Measurements from ENCODE around the gene GNLY. TPM values are rescaled to one million over a fixed set of nuclear protein-coding genes. Genes with fewer than 3 reads are reported as not detected.

GNLY gene
- total and polyA plus RNA-seq, 2 donors (not counting 3 experiments of a cell fraction or from before 2014, with no cell fraction given), result not detected

GRCh38 chr2:85695121-85695520 is 963 bp downstream of the GNLY start:
- Histone ChIP-seq H3K9me3 (replicated peaks; ENCODE audit: control insufficient read depth, insufficient read depth, low read length) (no peaks in the 10 kb centered on the region), H4K20me1 (replicated peaks; ENCODE audit: control insufficient read depth, extremely low read depth, insufficient read depth, low read length) (no peaks in the 10 kb centered on the region), H3K4me2 (ENCODE audit: insufficient read depth, low read length) (no peak overlapping the region), H3K27ac (ENCODE audit: insufficient read depth, low read depth, low read length) (no peak overlapping the region), H3K4me1 (ENCODE audit: control insufficient read depth, extremely low read depth, insufficient read depth, low read length) (no peaks in the 10 kb centered on the region), H3K4me3 (replicated peaks in 1 of 3; ENCODE audit: insufficient read depth in 1 of 3, low read depth in 1 of 3, low read length in 3 of 3) (no peak overlapping the region), H3K9me1 (replicated peaks; ENCODE audit: control insufficient read depth, extremely low read depth, insufficient read depth, low read length) (no peaks in the 10 kb centered on the region), H3K27me3 (ENCODE audit: control insufficient read depth in 2 of 2, insufficient read depth in 2 of 2, low read length in 2 of 2) (no peaks in the 10 kb centered on the region), H3K79me2 (ENCODE audit: control insufficient read depth, insufficient read depth, low read length) (no peaks in the 10 kb centered on the region), H3K36me3 (ENCODE audit: control insufficient read depth in 2 of 2, extremely low read depth in 1 of 2, insufficient read depth in 2 of 2, low read length in 2 of 2) (no peaks in the 10 kb centered on the region), H2AFZ (ENCODE audit: low read depth, low read length) (no peak overlapping the region), H3K9ac (replicated peaks; ENCODE audit: extremely low read depth, insufficient read depth, low read length) (no peak overlapping the region)
- intact Hi-C loops (cut with micrococcal nuclease), result no loop called here
- TF ChIP-seq POLR2A (IDR thresholded peaks at IDR 0.05; ENCODE audit: low read depth, low read length) (no peak), GATA2 (IDR thresholded peaks at IDR 0.05; ENCODE audit: insufficient read depth, insufficient read length, low read depth, low read length) (no peak), FOS (IDR thresholded peaks at IDR 0.05; ENCODE audit: borderline replicate concordance, insufficient read depth, low read length) (no peak), CTCF (IDR thresholded peaks at IDR 0.05; ENCODE audit: extremely low read depth in 1 of 2, insufficient read depth in 1 of 2, low read depth in 1 of 2, low read length in 2 of 2) (no peak), MAX (IDR thresholded peaks at IDR 0.05; ENCODE audit: insufficient read depth, insufficient read length) (no peak), JUN (IDR thresholded peaks at IDR 0.05; ENCODE audit: borderline replicate concordance, insufficient read depth, insufficient read length, low read depth) (no peak), POLR2AphosphoS5 (IDR thresholded peaks at IDR 0.05; ENCODE audit: insufficient read depth, low read depth, low read length) (no peak), MYC (IDR thresholded peaks at IDR 0.05; ENCODE audit: low read depth, low read length) (no peak), EZH2 (IDR thresholded peaks at IDR 0.05; ENCODE audit: borderline replicate concordance, low read depth, low read length, severe bottlenecking) (no peak)
- ChIA-PET CTCF (interaction anchor here (1.4 to 3.6 kb wide), 2 partner anchors 12 to 46 kb away, joined by 4 to 15 read pairs; no protein-coding TSS in a partner anchor), POLR2A (no interaction called here)
- FAIRE-seq (no peak), DNase-seq (ENCODE audit: low read depth, low spot score) (no peak)
- dilution Hi-C loops (cut with MboI; ENCODE audit: extremely low pct_ligation_motif_present, low sequenced_read_pairs), result no loop called here
- BruUV-seq (replicated peaks), result no TSS peak

Measured in endothelial cell of umbilical vein (primary cell).